Naive thymus-derived CD4-positive, alpha-beta T cell (primary cell): ENCODE data around the gene ST3GAL5. TPM values are rescaled to one million over a fixed set of nuclear protein-coding genes. Genes with fewer than 3 reads are reported as not detected.

Experiments used
- ATAC-seq: fragments of 150-1000 bp; cut with Tn5 transposase; 2 replicates; pipeline ENCODE4 v1.10.0; 2021; ENCODE audit warnings: mild to moderate bottlenecking, moderate library complexity
- CTCF ChIA-PET: fragments of 350-600 bp; sonication (Branson Sonifier 250); formaldehyde crosslinking; loops from one replicate; lab custom pipeline; 2021; ENCODE audit warnings: antibody characterized with exemption; lab: Charles Lee
- POLR2A ChIA-PET: fragments of 350-600 bp; sonication (Branson Sonifier 250); formaldehyde crosslinking; loops from one replicate; lab custom pipeline; 2021; ENCODE audit warnings: antibody characterized with exemption, inconsistent platforms; lab: Charles Lee
- DNase-seq, 9 donors: peaks; one replicate each; pipeline versions ENCODE4 v3.0.0 to v3.0.0-alpha.2; 2020 to 2022; ENCODE audit warnings: mixed read lengths in 1 of 9
- H3K27ac ChIP-seq: one replicate; pipeline ENCODE4 v1.7.0; 2013; ENCODE audit warnings: mild to moderate bottlenecking, low read depth, low read length, moderate library complexity
- H3K27me3 ChIP-seq, 2 donors: one replicate each; pipeline ENCODE4 v1.7.0; 2013; ENCODE audit warnings: low read length in 2 of 2, mild to moderate bottlenecking in 2 of 2, moderate library complexity in 2 of 2; ENCODE audit not compliant: control insufficient read depth in 2 of 2, insufficient read depth in 2 of 2
- H3K36me3 ChIP-seq, 3 experiments: 1 replicate in 2 of 3; 2 replicates in 1 of 3; pipeline ENCODE4 v1.7.0; 2013; ENCODE audit warnings: low read length in 3 of 3, mild to moderate bottlenecking in 3 of 3, moderate library complexity in 1 of 3; ENCODE audit not compliant: insufficient read depth in 3 of 3, control insufficient read depth in 2 of 3
- H3K4me1 ChIP-seq, 2 donors: one replicate each; pipeline ENCODE4 v1.7.0; 2013; ENCODE audit warnings: low read length in 2 of 2, mild to moderate bottlenecking in 2 of 2, moderate library complexity in 1 of 2; ENCODE audit not compliant: control insufficient read depth in 2 of 2, insufficient read depth in 2 of 2
- H3K4me3 ChIP-seq: 2 replicates; pipeline ENCODE4 v1.7.0; 2013; ENCODE audit warnings: mild to moderate bottlenecking, low read length
- H3K9me3 ChIP-seq, 3 experiments: 1 replicate in 2 of 3; 2 replicates in 1 of 3; pipeline ENCODE4 v1.7.0; 2013; ENCODE audit warnings: low read length in 3 of 3; ENCODE audit not compliant: control insufficient read depth in 2 of 3
- H3K27ac Mint-ChIP-seq, 9 donors: one replicate each; pipeline ENCODE4 v1.8.0; 2020 to 2022; ENCODE audit warnings: mixed read lengths in 9 of 9, mild to moderate bottlenecking in 8 of 9, moderate library complexity in 5 of 9, inconsistent platforms in 2 of 9
- H3K27me3 Mint-ChIP-seq, 5 donors: one replicate each; pipeline ENCODE4 v1.8.0; 2021 to 2022; ENCODE audit warnings: mixed read lengths in 5 of 5, mild to moderate bottlenecking in 1 of 5
- H3K36me3 Mint-ChIP-seq, 5 donors: one replicate each; pipeline ENCODE4 v1.8.0; 2020 to 2022; ENCODE audit warnings: mixed read lengths in 5 of 5, mild to moderate bottlenecking in 3 of 5, inconsistent platforms in 1 of 5
- H3K4me1 Mint-ChIP-seq, 7 donors: one replicate each; pipeline ENCODE4 v1.8.0; 2020 to 2022; ENCODE audit warnings: mixed read lengths in 7 of 7, mild to moderate bottlenecking in 3 of 7, inconsistent platforms in 1 of 7
- H3K4me3 Mint-ChIP-seq, 10 donors: one replicate each; pipeline ENCODE4 v1.8.0; 2020 to 2022; ENCODE audit warnings: mild to moderate bottlenecking in 10 of 10, mixed read lengths in 10 of 10, moderate library complexity in 6 of 10, inconsistent platforms in 2 of 10
- H3K9me3 Mint-ChIP-seq, 11 donors: one replicate each; pipeline ENCODE4 v1.8.0; 2020 to 2022; ENCODE audit warnings: mixed read lengths in 11 of 11, mild to moderate bottlenecking in 4 of 11, inconsistent platforms in 1 of 11, moderate library complexity in 1 of 11
- intact Hi-C, 2 donors: fragments of 100-400 bp; cut with micrococcal nuclease; formaldehyde crosslinking; loops; one replicate each; pipeline ENCODE4 v1.15.1; 2023
- polyA plus RNA-seq, 2 donors: library from polyadenylated mRNA; unstranded; fragments of 300-500 nt; fragmentation: Illumina TruSeq; gene quantifications; one replicate each; pipeline ENCODE4 v1.2.3, GENCODE V29; 2021
- total RNA-seq, 6 experiments: library from RNA in 5 of 6; stranded (reverse) in 5 of 6; gene quantifications; 1 replicate in 5 of 6; 2 replicates in 1 of 6; pipeline ENCODE4 v1.2.3 and lab custom pipeline; 2021 to 2026

ST3GAL5 gene
- total and polyA plus RNA-seq, 7 experiments from 2014 or later, result 15.0 to 53.6 (median 39.3) TPM

DNA sequence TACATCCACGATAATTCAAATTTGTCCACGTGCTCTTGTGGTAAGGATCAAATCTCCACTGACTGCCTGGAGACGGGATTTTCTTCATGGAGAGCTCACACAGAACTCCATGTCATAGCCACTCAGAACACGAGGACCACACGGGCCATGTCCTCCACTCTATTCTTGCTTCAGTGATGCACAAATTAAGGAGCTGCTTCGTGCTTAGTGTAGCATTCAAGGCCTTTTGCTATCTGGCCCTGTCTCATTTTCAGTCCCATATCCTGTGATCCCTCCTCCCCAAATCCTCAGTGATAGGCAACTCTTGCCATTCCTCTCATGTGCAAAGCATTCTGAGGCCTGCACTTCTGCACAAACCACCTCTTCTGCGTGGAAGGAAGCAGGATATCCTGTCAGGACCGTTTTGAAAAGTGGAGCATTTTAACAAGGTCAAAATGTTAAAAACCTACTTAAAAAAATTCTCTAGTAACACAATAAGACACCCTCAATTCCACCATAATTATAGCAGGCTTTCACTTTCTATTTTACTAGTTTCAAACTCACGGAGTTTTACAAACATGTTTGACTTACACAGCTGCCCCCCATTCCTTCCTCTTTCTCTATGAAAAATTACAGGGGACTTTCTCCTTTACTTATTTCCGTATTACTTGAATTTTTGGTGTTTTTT lies 35.2 kb downstream of the ST3GAL5 start:
- DNase-seq, result peak in 8 of 9 donors; percentile 39 to 83 (median 68)
- peaks cover 7 to 70% (median 33%) of the 10 kb centered on the region in 5 donors for H3K36me3 Mint-ChIP-seq
- no peaks in the 10 kb centered on the region for H3K27me3 Mint-ChIP-seq
- peaks cover 0 to 5% (median under 1%) of the 10 kb centered on the region in 3 experiments for H3K36me3 ChIP-seq
- peak overlapping the region; percentile 91 for H3K27ac ChIP-seq
- H3K4me1 ChIP-seq, result peaks cover 54% of the 10 kb centered on the region in 2 donors
- H3K4me3 ChIP-seq, result peak overlapping the region; percentile 36
- peak overlapping the region; percentile 98 to 100 (median 100) for H3K27ac Mint-ChIP-seq
- H3K27me3 ChIP-seq, result no peaks in the 10 kb centered on the region
- intact Hi-C loops, result loop anchor here (1.0 to 10.0 kb wide), 12 partner anchors 8 to 589 kb away; partner anchors contain the start of genes IMMT (in 2 of the 2), KDM3A (in 2 of the 2), POLR1A (in 2 of the 2) and MRPL35 (in 1 of the 2)
- peak; percentile 59 for ATAC-seq
- H3K4me1 Mint-ChIP-seq, result peaks cover 48 to 79% (median 66%) of the 10 kb centered on the region in 7 donors
- H3K9me3 ChIP-seq, result no peaks in the 10 kb centered on the region
- CTCF ChIA-PET, result interaction anchor here (0.7 to 3.3 kb wide), 5 partner anchors 14 to 219 kb away, joined by 3 to 29 read pairs (median 4); partner anchors contain the start of gene ST3GAL5
- H3K9me3 Mint-ChIP-seq, result peaks cover 0 to 13% (median 0%) of the 10 kb centered on the region in 11 donors
- POLR2A ChIA-PET, result interaction anchor here (0.5 to 7.0 kb wide), 15 partner anchors 8 to 592 kb away, joined by 3 to 92 read pairs (median 5); partner anchors contain the start of genes KDM3A, POLR1A, PTCD3 and ST3GAL5
- peak overlapping the region; percentile 80 to 94 (median 86) for H3K4me3 Mint-ChIP-seq

DNA sequence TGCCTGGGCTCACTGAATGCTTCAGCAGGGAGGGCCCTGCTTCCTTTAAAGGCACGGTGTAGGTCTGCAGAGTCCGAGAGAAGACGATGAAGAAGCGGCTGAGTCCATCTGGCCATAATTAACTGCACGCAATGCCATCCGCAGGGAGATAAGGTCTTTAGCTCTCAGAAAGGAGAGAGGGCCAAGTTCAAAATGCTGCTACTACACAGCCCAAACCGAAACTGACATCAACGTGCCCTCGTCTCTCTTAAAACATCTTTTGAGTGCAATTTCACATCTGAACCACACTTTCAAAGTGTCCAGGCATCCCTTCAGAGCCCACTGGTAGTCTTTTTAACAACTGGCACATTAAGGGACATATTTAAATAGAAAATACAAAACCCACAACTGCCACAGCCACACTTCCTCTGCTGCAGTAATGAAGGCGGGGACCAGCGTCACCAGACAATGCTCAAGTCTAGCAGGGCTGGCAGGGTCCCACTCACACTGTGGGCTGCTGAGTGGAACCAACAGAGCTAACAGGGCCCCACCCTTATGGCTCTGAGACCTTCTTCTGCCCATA lies 35.8 kb downstream of the ST3GAL5 start:
- Mint-ChIP-seq H3K36me3 (peaks cover 6 to 73% (median 32%) of the 10 kb centered on the region in 5 donors), H3K27me3 (no peaks in the 10 kb centered on the region), H3K4me1 (peaks cover 48 to 84% (median 68%) of the 10 kb centered on the region in 7 donors), H3K9me3 (peaks cover 0 to 13% (median 0%) of the 10 kb centered on the region in 11 donors), H3K27ac (peak overlapping the region; percentile 98 to 100 (median 100)), H3K4me3 (peak overlapping the region; percentile 80 to 94 (median 86))
- Histone ChIP-seq H3K4me3 (peak overlapping the region; percentile 36), H3K36me3 (peaks cover 0 to 4% (median 0%) of the 10 kb centered on the region in 3 experiments), H3K27me3 (no peaks in the 10 kb centered on the region), H3K9me3 (no peaks in the 10 kb centered on the region), H3K4me1 (peaks cover 54% of the 10 kb centered on the region in 2 donors), H3K27ac (peak overlapping the region; percentile 91)
- peak; percentile 35 to 77 (median 63) for DNase-seq
- POLR2A ChIA-PET, result interaction anchor here (0.6 to 7.0 kb wide), 13 partner anchors 9 to 592 kb away, joined by 3 to 92 read pairs (median 7); partner anchors contain the start of genes KDM3A, POLR1A, PTCD3 and ST3GAL5
- CTCF ChIA-PET, result interaction anchor here (0.7 to 3.3 kb wide), 5 partner anchors 13 to 220 kb away, joined by 3 to 29 read pairs (median 4); partner anchors contain the start of gene ST3GAL5
- intact Hi-C loops, result loop anchor here (1.0 to 10.0 kb wide), 12 partner anchors 8 to 589 kb away; partner anchors contain the start of genes IMMT (in 2 of the 2), KDM3A (in 2 of the 2), POLR1A (in 2 of the 2) and MRPL35 (in 1 of the 2)
- ATAC-seq, result peak; percentile 92

DNA sequence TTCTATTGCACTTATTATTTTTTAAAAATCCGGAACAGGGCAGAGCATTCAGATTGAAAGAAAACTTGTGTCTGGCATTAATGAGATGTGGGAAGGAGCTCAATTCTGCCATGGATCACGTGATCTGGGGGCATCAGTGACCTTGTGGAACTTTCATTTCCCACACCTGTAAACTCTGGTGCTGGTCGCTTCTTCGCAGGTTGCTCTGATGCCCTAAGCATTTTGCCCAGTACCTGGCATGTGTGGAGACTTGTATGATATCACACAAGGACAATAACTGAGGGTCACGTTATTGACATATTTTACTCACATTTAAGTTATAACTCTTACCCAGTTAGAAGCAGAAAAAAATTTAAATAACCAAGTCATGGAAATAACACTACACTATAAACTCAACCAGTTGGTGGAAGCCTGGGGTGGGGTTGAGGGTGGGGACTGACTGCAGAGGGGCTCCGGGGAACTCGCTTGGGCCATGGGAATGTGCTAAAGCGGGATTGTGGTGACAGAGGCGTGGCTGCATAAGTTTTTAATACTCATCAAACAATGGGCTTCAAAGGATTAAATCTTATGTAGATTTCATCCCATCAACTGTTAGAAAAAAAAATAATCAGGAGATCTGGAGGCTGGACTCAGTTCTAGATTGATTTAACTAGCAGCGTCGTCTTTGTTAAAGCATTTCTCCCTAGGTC lies 36.5 kb downstream of the ST3GAL5 start:
- H3K27me3 Mint-ChIP-seq, result no peaks in the 10 kb centered on the region
- ChIA-PET POLR2A (interaction anchor here (0.6 to 7.0 kb wide), 11 partner anchors 8 to 524 kb away, joined by 3 to 92 read pairs (median 5); partner anchors contain the start of gene ST3GAL5), CTCF (interaction anchor here (1.0 to 3.3 kb wide), 8 partner anchors 25 to 228 kb away, joined by 3 to 29 read pairs (median 8); partner anchors contain the start of gene ST3GAL5)
- DNase-seq (no peak), ATAC-seq (no peak)
- intact Hi-C loops, result loop anchor here (2.0 to 10.0 kb wide), 5 partner anchors 21 to 590 kb away; partner anchors contain the start of genes IMMT (in 2 of the 2), KDM3A (in 2 of the 2) and MRPL35 (in 1 of the 2)
- H3K9me3 Mint-ChIP-seq, result peaks cover 0 to 13% (median 0%) of the 10 kb centered on the region in 11 donors
- peak overlapping the region; percentile 80 to 94 (median 86) for H3K4me3 Mint-ChIP-seq
- peaks cover 6 to 67% (median 27%) of the 10 kb centered on the region in 5 donors for H3K36me3 Mint-ChIP-seq
- Histone ChIP-seq H3K4me3 (peak overlapping the region; percentile 36), H3K36me3 (peaks cover 0 to 6% (median 0%) of the 10 kb centered on the region in 3 experiments), H3K4me1 (peaks cover 54 to 56% of the 10 kb centered on the region in 2 donors), H3K9me3 (no peaks in the 10 kb centered on the region), H3K27ac (peak overlapping the region; percentile 91), H3K27me3 (no peaks in the 10 kb centered on the region)
- peaks cover 44 to 81% (median 66%) of the 10 kb centered on the region in 7 donors for H3K4me1 Mint-ChIP-seq
- H3K27ac Mint-ChIP-seq, result peak overlapping the region; percentile 98 to 100 (median 100)

DNA sequence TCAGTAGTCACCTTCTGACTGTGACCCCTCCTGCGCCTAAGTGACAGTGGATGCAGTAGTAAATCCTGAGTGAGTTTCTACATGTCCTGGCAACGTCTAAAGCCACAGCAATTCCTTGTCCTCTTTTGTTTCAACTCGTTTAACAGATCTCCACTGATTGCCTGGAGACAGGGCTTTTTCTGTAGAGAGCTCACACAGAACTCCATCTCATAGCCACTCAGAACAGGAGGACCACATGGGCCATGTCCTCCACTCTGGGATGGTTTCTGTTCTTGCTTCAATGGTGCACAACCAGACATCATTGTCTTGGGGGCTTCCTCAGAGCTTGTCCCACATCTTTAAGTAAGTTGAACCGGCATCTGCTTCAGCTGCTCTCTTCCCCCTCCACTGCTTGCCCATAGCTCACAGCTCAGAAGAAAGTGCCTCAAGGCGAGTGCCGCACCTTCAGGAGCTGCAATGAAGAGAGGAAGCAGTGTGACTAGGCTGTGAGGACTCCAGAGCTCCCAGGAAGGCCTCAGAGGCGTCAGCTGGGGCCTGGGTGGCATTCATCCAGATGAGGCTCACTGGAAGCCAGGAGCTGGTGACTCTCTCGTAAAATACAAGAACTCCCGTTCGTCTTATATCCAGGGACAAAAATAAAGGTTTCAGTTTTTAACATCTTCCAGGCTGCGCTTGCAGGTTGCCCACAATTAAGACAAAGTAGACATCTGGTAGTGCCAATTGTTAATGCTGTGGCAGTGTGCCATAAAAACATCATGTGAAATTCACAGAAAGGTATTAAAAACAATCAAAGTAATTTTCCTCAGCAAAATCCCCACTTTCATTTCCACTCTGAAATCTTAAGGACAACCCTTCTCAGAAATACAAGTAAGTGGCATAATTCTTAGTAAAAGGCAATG lies 37.3 kb downstream of the ST3GAL5 start:
- intact Hi-C loops, result loop anchor here (2.0 to 10.0 kb wide), 5 partner anchors 21 to 591 kb away; partner anchors contain the start of genes IMMT (in 2 of the 2), KDM3A (in 2 of the 2) and MRPL35 (in 1 of the 2)
- POLR2A ChIA-PET, result interaction anchor here (0.6 to 7.0 kb wide), 11 partner anchors 9 to 771 kb away, joined by 3 to 92 read pairs (median 3); partner anchors contain the start of gene ST3GAL5
- peaks cover 6 to 73% (median 34%) of the 10 kb centered on the region in 5 donors for H3K36me3 Mint-ChIP-seq

DNA sequence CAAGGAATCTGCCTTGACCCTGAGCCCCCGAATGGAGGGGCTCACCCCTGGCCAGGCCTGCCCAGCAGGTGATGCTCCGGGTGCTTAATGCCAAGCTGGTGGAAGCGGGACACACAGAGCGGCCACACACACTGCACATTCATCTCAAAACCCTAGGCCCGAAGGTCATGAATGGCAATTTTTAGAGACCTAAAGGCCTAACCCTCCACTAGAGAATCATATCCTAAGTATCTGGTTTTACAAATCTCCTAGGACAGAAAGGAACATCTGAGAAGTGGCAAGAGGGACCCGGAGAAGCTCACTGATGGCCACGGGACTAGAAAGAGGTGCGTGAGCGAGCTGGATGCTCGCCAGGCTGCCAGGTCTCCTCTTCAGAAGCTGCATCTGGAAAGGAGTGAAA lies 38.3 kb downstream of the ST3GAL5 start:
- ATAC-seq (no peak), DNase-seq (no peak)
- intact Hi-C loops, result loop anchor here (5.0 to 10.0 kb wide), 3 partner anchors 147 to 592 kb away; partner anchors contain the start of genes KDM3A (in 2 of the 2), IMMT (in 1 of the 2) and MRPL35 (in 1 of the 2)
- Mint-ChIP-seq H3K27ac (peak overlapping the region; percentile 72 to 100 (median 99)), H3K27me3 (no peaks in the 10 kb centered on the region), H3K36me3 (peaks cover 4 to 72% (median 34%) of the 10 kb centered on the region in 5 donors), H3K9me3 (peaks cover 0 to 7% (median 0%) of the 10 kb centered on the region in 11 donors), H3K4me1 (peaks cover 40 to 87% (median 65%) of the 10 kb centered on the region in 7 donors), H3K4me3 (peak overlapping the region in 6 of 10 donors; percentile 33 to 94 (median 52))
- no peaks in the 10 kb centered on the region for H3K9me3 ChIP-seq
- no peak overlapping the region for H3K4me3 ChIP-seq
- H3K27me3 ChIP-seq, result no peaks in the 10 kb centered on the region
- peaks cover 0 to 15% (median 0%) of the 10 kb centered on the region in 3 experiments for H3K36me3 ChIP-seq
- H3K27ac ChIP-seq, result peak overlapping the region; percentile 91
- ChIA-PET CTCF (interaction anchor here (0.7 to 3.1 kb wide), 4 partner anchors 23 to 191 kb away, joined by 3 to 16 read pairs (median 8); no protein-coding TSS in a partner anchor), POLR2A (interaction anchor here (0.6 to 7.0 kb wide), 6 partner anchors 23 to 335 kb away, joined by 3 to 92 read pairs (median 3); partner anchors contain the start of gene ST3GAL5)
- H3K4me1 ChIP-seq, result peaks cover 54 to 58% of the 10 kb centered on the region in 2 donors

More for the DNA sequence above, 37.3 kb downstream of the ST3GAL5 start:
- H3K4me1 Mint-ChIP-seq, result peaks cover 43 to 87% (median 69%) of the 10 kb centered on the region in 7 donors
- H3K27me3 Mint-ChIP-seq, result no peaks in the 10 kb centered on the region
- CTCF ChIA-PET, result interaction anchor here (0.7 to 3.1 kb wide), 8 partner anchors 24 to 229 kb away, joined by 3 to 16 read pairs (median 4); partner anchors contain the start of gene ST3GAL5
- H3K4me1 ChIP-seq, result peaks cover 54 to 60% of the 10 kb centered on the region in 2 donors
- peaks cover 0 to 12% (median 0%) of the 10 kb centered on the region in 3 experiments for H3K36me3 ChIP-seq
- H3K27ac ChIP-seq, result peak overlapping the region; percentile 91
- H3K4me3 ChIP-seq, result peak overlapping the region; percentile 36
- no peaks in the 10 kb centered on the region for H3K9me3 ChIP-seq
- H3K4me3 Mint-ChIP-seq, result peak overlapping the region; percentile 70 to 94 (median 86)
- H3K27me3 ChIP-seq, result no peaks in the 10 kb centered on the region
- peak overlapping the region; percentile 98 to 100 (median 100) for H3K27ac Mint-ChIP-seq
- no peak for ATAC-seq
- peaks cover 0 to 13% (median 0%) of the 10 kb centered on the region in 11 donors for H3K9me3 Mint-ChIP-seq
- peak in 4 of 9 donors; percentile 8 to 30 (median 13) for DNase-seq
